GM23338 (cell line): ENCODE results near the gene ANKRD50. TPM values are rescaled to one million over a fixed set of nuclear protein-coding genes. Genes with fewer than 3 reads are reported as not detected.

Experiments used
- ATAC-seq: fragments of 200-7000 bp; cut with Tn5 transposase; 3 replicates; pipeline ENCODE4 v1.9.1; 2020
- DNase-seq: peaks from one replicate; pipeline ENCODE4 v3.0.0-alpha.2; 2015; ENCODE audit warnings: low spot score
- H2AFZ ChIP-seq: fragments of 200-600 bp; sonication (generic); 2 replicates; pipeline ENCODE4 v1.8.0; 2016; ENCODE audit warnings: antibody characterized with exemption, mild to moderate bottlenecking, moderate library complexity
- H3F3A ChIP-seq: fragments of 200-600 bp; sonication (generic); replicated peaks from 2 replicates; pipeline ENCODE4 v1.8.0; 2017; ENCODE audit warnings: antibody characterized with exemption, mixed run types, low read depth
- H3K27ac ChIP-seq: fragments of 200-600 bp; sonication (generic); 2 replicates; pipeline ENCODE4 v1.6.1; 2016; ENCODE audit warnings: low read depth
- H3K27me3 ChIP-seq: fragments of 200-600 bp; sonication (generic); 2 replicates; pipeline ENCODE4 v1.8.0; 2016; ENCODE audit warnings: mild to moderate bottlenecking, mixed run types, moderate library complexity; ENCODE audit not compliant: insufficient read depth
- H3K36me3 ChIP-seq: fragments of 200-600 bp; sonication (generic); 2 replicates; pipeline ENCODE4 v1.8.0; 2016; ENCODE audit warnings: mild to moderate bottlenecking; ENCODE audit not compliant: insufficient read depth
- H3K4me1 ChIP-seq: fragments of 200-600 bp; sonication (generic); 2 replicates; pipeline ENCODE4 v1.8.0; 2016; ENCODE audit warnings: mild to moderate bottlenecking, moderate library complexity; ENCODE audit not compliant: insufficient read depth
- H3K4me2 ChIP-seq: fragments of 200-600 bp; sonication (generic); 2 replicates; pipeline ENCODE4 v1.7.1; 2017; ENCODE audit warnings: mixed run types
- H3K4me3 ChIP-seq: fragments of 200-600 bp; sonication (generic); 2 replicates; pipeline ENCODE4 v1.6.1; 2016; ENCODE audit warnings: mixed run types
- H3K79me2 ChIP-seq: fragments of 200-600 bp; sonication (generic); replicated peaks from 2 replicates; pipeline ENCODE4 v1.8.0; 2017; ENCODE audit warnings: mild to moderate bottlenecking; ENCODE audit not compliant: insufficient read depth
- H3K9me2 ChIP-seq: fragments of 200-600 bp; sonication (generic); 2 replicates; pipeline ENCODE4 v1.8.0; 2017; ENCODE audit not compliant: insufficient read depth
- H4K20me1 ChIP-seq: fragments of 200-600 bp; sonication (generic); replicated peaks from 2 replicates; pipeline ENCODE4 v1.8.0; 2017; ENCODE audit warnings: mild to moderate bottlenecking; ENCODE audit not compliant: insufficient read depth
- H3K27ac Mint-ChIP-seq: 2 replicates; pipeline ENCODE4 v1.8.0; 2020; ENCODE audit warnings: inconsistent platforms, mild to moderate bottlenecking, moderate library complexity, mixed read lengths
- H3K27me3 Mint-ChIP-seq: 3 replicates; pipeline ENCODE4 v1.8.0; 2022; ENCODE audit warnings: low read depth, mild to moderate bottlenecking, moderate library complexity, mixed read lengths, inconsistent platforms; ENCODE audit not compliant: insufficient read depth, poor library complexity
- H3K36me3 Mint-ChIP-seq: 3 replicates; pipeline ENCODE4 v1.8.0; 2021; ENCODE audit warnings: low read depth, mild to moderate bottlenecking, inconsistent platforms, moderate library complexity, mixed read lengths
- H3K4me1 Mint-ChIP-seq: 3 replicates; pipeline ENCODE4 v1.8.0; 2020; ENCODE audit warnings: mild to moderate bottlenecking, inconsistent platforms, mixed read lengths
- H3K4me3 Mint-ChIP-seq: 3 replicates; pipeline ENCODE4 v1.8.0; 2021; ENCODE audit warnings: moderate library complexity, mild to moderate bottlenecking, inconsistent platforms, mixed read lengths
- H3K9me3 Mint-ChIP-seq: 3 replicates; pipeline ENCODE4 v1.8.0; 2020; ENCODE audit warnings: moderate library complexity, mild to moderate bottlenecking, inconsistent platforms, mixed read lengths
- CREB1 ChIP-seq: fragments of 250-450 bp; sonication (Bioruptor Pico); IDR thresholded peaks from 2 replicates; pipeline ENCODE4 v1.5.0; 2020; ENCODE audit warnings: low read depth, mild to moderate bottlenecking, moderate library complexity
- EZH2 ChIP-seq: fragments of 200-600 bp; sonication (generic); IDR thresholded peaks from one replicate; pipeline ENCODE4 v1.8.0; 2017; ENCODE audit warnings: antibody characterized with exemption, mild to moderate bottlenecking, low read depth; ENCODE audit not compliant: unreplicated experiment
- EZH2phosphoT487 ChIP-seq: fragments of 200-600 bp; sonication (generic); IDR thresholded peaks from one replicate; pipeline ENCODE4 v1.8.1; 2018; ENCODE audit warnings: antibody characterized with exemption; ENCODE audit not compliant: unreplicated experiment
- JUNB ChIP-seq: IDR thresholded peaks from one replicate; pipeline ENCODE4 v1.6.1; 2016; ENCODE audit warnings: antibody characterized with exemption; ENCODE audit not compliant: unreplicated experiment
- NANOG ChIP-seq: IDR thresholded peaks from 2 replicates; pipeline ENCODE4 v1.6.1; 2016; ENCODE audit warnings: antibody characterized with exemption, borderline replicate concordance
- POLR2AphosphoS5 ChIP-seq: IDR thresholded peaks from 2 replicates; pipeline ENCODE4 v1.6.1; 2016; ENCODE audit warnings: antibody characterized with exemption, low read depth
- STAT1 ChIP-seq: IDR thresholded peaks from one replicate; pipeline ENCODE4 v1.6.1; 2016; ENCODE audit warnings: antibody characterized with exemption; ENCODE audit not compliant: unreplicated experiment
- ZNF114 ChIP-seq: fragments of 250-450 bp; sonication (Bioruptor Pico); IDR thresholded peaks from 2 replicates; pipeline ENCODE4 v1.5.0; 2020; ENCODE audit warnings: mild to moderate bottlenecking, moderate library complexity
- ZNF331 ChIP-seq: fragments of 250-450 bp; sonication (Bioruptor Pico); IDR thresholded peaks from 2 replicates; pipeline ENCODE4 v1.5.0; 2020; ENCODE audit warnings: low read depth, mild to moderate bottlenecking, moderate library complexity
- polyA plus RNA-seq: library from polyadenylated mRNA; unstranded; fragments of >200 nt; fragmentation: Nextera tagmentation; extraction: Ambion mirVana; gene quantifications from 2 replicates; pipeline ENCODE4 v1.2.1, GENCODE V29; 2016
- total RNA-seq: library from RNA; depleted of rRNA; stranded (reverse); fragments of >200 nt; shearing (Covaris generic); gene quantifications from 2 replicates; pipeline ENCODE4 v1.2.3, GENCODE V29; 2014
- TF ChIP-seq, protein P1 (sequence below): fragments of 250-450 bp; sonication (Bioruptor Pico); IDR thresholded peaks from 2 replicates; pipeline ENCODE4 v1.5.0; 2020; ENCODE audit warnings: mild to moderate bottlenecking, moderate library complexity
- TF ChIP-seq, protein P2 (sequence below): IDR thresholded peaks from one replicate; pipeline ENCODE4 v1.6.1; 2018; ENCODE audit warnings: antibody characterized with exemption; ENCODE audit not compliant: unreplicated experiment
- TF ChIP-seq, protein P3 (sequence below), 2 experiments: fragments of 200-600 bp in 1 of 2; sonication (generic) in 1 of 2; conservative IDR thresholded peaks; 2 replicates each; pipeline versions ENCODE4 v1.5.1 to v1.6.1; 2016 to 2017; ENCODE audit warnings: antibody characterized with exemption in 2 of 2, low read depth in 2 of 2, mild to moderate bottlenecking in 2 of 2, moderate library complexity in 1 of 2
- TF ChIP-seq, protein P4 (sequence below): IDR thresholded peaks from 2 replicates; pipeline ENCODE4 v1.6.1; 2016; ENCODE audit warnings: antibody characterized with exemption

ANKRD50 gene
- total and polyA plus RNA-seq, 2 experiments from 2014 or later = 5.9 to 27.6 TPM

DNA sequence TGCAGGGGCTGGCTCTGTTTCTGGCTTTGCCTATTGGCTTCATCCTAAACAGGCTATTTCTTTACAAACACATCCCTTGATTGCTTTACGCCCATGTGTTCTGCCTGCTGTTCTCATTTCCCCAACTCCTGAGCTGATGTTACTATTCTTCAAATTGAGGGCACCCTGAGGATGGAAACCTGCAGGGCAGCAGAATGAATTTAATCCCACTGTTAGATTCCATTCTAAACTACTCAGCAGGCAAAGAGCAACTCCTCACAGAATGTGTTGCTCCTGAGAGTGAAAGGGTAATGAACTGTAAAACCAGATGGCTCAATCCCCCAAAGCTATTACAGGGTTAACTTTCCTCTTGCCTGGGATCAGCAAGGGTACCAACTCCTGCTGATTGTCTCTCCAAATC is 75.7 kb downstream of the ANKRD50 start (continued):
- TF ChIP-seq ZNF114 (CRISPR knock-in tag) = no peak
- TF ChIP-seq JUNB = no peak

DNA sequence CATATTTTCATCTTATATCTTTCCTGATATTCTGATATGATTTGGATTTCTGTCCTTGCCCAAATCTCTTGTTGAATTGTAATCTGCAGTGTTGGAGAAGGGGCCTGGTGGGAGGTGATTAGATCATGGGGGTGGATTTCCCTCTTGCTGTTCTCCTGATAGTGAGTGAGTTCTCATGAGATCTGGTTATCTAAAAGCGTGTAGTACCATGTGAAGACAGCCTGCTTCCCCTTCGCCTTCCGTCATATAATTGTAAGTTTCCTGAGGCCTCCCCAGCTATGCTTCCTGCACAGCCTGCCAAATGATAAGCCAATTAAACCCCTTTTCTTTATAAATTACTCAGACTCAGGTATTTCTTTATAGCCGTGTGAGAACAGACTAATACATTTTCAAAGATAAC is 77.2 kb downstream of the ANKRD50 start:
- Histone ChIP-seq H3K27ac (no peak overlapping the region), H3K9me2 (no peaks in the 10 kb centered on the region), H3F3A (peaks cover 5% of the 10 kb centered on the region; the same call in 1 of the 2 replicates), H3K79me2 (no peaks in the 10 kb centered on the region), H3K27me3 (no peaks in the 10 kb centered on the region), H3K4me2 (no peak overlapping the region), H2AFZ (no peak overlapping the region), H3K4me3 (no peak overlapping the region), H4K20me1 (no peaks in the 10 kb centered on the region), H3K4me1 (peaks cover 35% of the 10 kb centered on the region), H3K36me3 (no peaks in the 10 kb centered on the region)
- Mint-ChIP-seq H3K27ac (peak overlapping the region; percentile 35; the same call in 1 of the 2 replicates), H3K4me3 (no peak overlapping the region), H3K4me1 (peaks cover 46% of the 10 kb centered on the region), H3K27me3 (peaks cover 8% of the 10 kb centered on the region), H3K36me3 (peaks cover 16% of the 10 kb centered on the region), H3K9me3 (peaks cover 10% of the 10 kb centered on the region; the same call in 2 of the 3 replicates)
- DNase-seq (no peak), ATAC-seq (no peak)
- TF ChIP-seq STAT1 = no peak
- TF ChIP-seq, protein P1, sequence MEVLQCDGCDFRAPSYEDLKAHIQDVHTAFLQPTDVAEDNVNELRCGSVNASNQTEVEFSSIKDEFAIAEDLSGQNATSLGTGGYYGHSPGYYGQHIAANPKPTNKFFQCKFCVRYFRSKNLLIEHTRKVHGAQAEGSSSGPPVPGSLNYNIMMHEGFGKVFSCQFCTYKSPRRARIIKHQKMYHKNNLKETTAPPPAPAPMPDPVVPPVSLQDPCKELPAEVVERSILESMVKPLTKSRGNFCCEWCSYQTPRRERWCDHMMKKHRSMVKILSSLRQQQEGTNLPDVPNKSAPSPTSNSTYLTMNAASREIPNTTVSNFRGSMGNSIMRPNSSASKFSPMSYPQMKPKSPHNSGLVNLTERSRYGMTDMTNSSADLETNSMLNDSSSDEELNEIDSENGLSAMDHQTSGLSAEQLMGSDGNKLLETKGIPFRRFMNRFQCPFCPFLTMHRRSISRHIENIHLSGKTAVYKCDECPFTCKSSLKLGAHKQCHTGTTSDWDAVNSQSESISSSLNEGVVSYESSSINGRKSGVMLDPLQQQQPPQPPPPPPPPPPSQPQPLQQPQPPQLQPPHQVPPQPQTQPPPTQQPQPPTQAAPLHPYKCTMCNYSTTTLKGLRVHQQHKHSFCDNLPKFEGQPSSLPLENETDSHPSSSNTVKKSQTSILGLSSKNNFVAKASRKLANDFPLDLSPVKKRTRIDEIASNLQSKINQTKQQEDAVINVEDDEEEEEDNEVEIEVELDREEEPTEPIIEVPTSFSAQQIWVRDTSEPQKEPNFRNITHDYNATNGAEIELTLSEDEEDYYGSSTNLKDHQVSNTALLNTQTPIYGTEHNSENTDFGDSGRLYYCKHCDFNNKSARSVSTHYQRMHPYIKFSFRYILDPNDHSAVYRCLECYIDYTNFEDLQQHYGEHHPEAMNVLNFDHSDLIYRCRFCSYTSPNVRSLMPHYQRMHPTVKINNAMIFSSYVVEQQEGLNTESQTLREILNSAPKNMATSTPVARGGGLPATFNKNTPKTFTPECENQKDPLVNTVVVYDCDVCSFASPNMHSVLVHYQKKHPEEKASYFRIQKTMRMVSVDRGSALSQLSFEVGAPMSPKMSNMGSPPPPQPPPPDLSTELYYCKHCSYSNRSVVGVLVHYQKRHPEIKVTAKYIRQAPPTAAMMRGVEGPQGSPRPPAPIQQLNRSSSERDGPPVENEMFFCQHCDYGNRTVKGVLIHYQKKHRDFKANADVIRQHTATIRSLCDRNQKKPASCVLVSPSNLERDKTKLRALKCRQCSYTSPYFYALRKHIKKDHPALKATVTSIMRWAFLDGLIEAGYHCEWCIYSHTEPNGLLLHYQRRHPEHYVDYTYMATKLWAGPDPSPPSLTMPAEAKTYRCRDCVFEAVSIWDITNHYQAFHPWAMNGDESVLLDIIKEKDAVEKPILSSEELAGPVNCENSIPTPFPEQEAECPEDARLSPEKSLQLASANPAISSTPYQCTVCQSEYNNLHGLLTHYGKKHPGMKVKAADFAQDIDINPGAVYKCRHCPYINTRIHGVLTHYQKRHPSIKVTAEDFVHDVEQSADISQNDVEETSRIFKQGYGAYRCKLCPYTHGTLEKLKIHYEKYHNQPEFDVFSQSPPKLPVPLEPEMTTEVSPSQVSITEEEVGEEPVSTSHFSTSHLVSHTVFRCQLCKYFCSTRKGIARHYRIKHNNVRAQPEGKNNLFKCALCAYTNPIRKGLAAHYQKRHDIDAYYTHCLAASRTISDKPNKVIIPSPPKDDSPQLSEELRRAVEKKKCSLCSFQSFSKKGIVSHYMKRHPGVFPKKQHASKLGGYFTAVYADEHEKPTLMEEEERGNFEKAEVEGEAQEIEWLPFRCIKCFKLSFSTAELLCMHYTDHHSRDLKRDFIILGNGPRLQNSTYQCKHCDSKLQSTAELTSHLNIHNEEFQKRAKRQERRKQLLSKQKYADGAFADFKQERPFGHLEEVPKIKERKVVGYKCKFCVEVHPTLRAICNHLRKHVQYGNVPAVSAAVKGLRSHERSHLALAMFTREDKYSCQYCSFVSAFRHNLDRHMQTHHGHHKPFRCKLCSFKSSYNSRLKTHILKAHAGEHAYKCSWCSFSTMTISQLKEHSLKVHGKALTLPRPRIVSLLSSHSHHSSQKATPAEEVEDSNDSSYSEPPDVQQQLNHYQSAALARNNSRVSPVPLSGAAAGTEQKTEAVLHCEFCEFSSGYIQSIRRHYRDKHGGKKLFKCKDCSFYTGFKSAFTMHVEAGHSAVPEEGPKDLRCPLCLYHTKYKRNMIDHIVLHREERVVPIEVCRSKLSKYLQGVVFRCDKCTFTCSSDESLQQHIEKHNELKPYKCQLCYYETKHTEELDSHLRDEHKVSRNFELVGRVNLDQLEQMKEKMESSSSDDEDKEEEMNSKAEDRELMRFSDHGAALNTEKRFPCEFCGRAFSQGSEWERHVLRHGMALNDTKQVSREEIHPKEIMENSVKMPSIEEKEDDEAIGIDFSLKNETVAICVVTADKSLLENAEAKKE (CRISPR knock-in tag) = no peak
- TF ChIP-seq JUNB = no peak
- no peak for TF ChIP-seq POLR2AphosphoS5
- TF ChIP-seq, protein P2, sequence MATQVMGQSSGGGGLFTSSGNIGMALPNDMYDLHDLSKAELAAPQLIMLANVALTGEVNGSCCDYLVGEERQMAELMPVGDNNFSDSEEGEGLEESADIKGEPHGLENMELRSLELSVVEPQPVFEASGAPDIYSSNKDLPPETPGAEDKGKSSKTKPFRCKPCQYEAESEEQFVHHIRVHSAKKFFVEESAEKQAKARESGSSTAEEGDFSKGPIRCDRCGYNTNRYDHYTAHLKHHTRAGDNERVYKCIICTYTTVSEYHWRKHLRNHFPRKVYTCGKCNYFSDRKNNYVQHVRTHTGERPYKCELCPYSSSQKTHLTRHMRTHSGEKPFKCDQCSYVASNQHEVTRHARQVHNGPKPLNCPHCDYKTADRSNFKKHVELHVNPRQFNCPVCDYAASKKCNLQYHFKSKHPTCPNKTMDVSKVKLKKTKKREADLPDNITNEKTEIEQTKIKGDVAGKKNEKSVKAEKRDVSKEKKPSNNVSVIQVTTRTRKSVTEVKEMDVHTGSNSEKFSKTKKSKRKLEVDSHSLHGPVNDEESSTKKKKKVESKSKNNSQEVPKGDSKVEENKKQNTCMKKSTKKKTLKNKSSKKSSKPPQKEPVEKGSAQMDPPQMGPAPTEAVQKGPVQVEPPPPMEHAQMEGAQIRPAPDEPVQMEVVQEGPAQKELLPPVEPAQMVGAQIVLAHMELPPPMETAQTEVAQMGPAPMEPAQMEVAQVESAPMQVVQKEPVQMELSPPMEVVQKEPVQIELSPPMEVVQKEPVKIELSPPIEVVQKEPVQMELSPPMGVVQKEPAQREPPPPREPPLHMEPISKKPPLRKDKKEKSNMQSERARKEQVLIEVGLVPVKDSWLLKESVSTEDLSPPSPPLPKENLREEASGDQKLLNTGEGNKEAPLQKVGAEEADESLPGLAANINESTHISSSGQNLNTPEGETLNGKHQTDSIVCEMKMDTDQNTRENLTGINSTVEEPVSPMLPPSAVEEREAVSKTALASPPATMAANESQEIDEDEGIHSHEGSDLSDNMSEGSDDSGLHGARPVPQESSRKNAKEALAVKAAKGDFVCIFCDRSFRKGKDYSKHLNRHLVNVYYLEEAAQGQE = no peak
- TF ChIP-seq CREB1 (CRISPR knock-in tag) = no peak
- no peak for TF ChIP-seq NANOG
- TF ChIP-seq, protein P3, sequence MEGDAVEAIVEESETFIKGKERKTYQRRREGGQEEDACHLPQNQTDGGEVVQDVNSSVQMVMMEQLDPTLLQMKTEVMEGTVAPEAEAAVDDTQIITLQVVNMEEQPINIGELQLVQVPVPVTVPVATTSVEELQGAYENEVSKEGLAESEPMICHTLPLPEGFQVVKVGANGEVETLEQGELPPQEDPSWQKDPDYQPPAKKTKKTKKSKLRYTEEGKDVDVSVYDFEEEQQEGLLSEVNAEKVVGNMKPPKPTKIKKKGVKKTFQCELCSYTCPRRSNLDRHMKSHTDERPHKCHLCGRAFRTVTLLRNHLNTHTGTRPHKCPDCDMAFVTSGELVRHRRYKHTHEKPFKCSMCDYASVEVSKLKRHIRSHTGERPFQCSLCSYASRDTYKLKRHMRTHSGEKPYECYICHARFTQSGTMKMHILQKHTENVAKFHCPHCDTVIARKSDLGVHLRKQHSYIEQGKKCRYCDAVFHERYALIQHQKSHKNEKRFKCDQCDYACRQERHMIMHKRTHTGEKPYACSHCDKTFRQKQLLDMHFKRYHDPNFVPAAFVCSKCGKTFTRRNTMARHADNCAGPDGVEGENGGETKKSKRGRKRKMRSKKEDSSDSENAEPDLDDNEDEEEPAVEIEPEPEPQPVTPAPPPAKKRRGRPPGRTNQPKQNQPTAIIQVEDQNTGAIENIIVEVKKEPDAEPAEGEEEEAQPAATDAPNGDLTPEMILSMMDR (conservative IDR thresholded peaks at IDR 0.05; ENCODE audit: low read depth in 2 of 2) = no peak
- TF ChIP-seq EZH2 = no peak
- TF ChIP-seq, protein P4, sequence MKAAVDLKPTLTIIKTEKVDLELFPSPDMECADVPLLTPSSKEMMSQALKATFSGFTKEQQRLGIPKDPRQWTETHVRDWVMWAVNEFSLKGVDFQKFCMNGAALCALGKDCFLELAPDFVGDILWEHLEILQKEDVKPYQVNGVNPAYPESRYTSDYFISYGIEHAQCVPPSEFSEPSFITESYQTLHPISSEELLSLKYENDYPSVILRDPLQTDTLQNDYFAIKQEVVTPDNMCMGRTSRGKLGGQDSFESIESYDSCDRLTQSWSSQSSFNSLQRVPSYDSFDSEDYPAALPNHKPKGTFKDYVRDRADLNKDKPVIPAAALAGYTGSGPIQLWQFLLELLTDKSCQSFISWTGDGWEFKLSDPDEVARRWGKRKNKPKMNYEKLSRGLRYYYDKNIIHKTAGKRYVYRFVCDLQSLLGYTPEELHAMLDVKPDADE = no peak
- no peak for TF ChIP-seq EZH2phosphoT487
- no peak for TF ChIP-seq ZNF331
- TF ChIP-seq ZNF114 (CRISPR knock-in tag) = no peak
